GM18499 (cell line): Measurements from ENCODE around the gene CREBRF.
A peak's percentile ranks its signal among the peaks of the same experiment; 100 is the strongest.
"Not testable (repeated sequence)": the region's sequence is repeated elsewhere in the genome, so short reads cannot be mapped to it uniquely, and the experiment has no call there.

Experiments
- ATAC-seq: cut with Tn5 transposase; IDR thresholded peaks from one replicate; pipeline ENCODE4 v1.9.1; 2021; ENCODE audit warnings: moderate number of reproducible peaks; ENCODE audit not compliant: insufficient read depth, unreplicated experiment

The CREBRF gene, protein sequence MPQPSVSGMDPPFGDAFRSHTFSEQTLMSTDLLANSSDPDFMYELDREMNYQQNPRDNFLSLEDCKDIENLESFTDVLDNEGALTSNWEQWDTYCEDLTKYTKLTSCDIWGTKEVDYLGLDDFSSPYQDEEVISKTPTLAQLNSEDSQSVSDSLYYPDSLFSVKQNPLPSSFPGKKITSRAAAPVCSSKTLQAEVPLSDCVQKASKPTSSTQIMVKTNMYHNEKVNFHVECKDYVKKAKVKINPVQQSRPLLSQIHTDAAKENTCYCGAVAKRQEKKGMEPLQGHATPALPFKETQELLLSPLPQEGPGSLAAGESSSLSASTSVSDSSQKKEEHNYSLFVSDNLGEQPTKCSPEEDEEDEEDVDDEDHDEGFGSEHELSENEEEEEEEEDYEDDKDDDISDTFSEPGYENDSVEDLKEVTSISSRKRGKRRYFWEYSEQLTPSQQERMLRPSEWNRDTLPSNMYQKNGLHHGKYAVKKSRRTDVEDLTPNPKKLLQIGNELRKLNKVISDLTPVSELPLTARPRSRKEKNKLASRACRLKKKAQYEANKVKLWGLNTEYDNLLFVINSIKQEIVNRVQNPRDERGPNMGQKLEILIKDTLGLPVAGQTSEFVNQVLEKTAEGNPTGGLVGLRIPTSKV

DNA sequence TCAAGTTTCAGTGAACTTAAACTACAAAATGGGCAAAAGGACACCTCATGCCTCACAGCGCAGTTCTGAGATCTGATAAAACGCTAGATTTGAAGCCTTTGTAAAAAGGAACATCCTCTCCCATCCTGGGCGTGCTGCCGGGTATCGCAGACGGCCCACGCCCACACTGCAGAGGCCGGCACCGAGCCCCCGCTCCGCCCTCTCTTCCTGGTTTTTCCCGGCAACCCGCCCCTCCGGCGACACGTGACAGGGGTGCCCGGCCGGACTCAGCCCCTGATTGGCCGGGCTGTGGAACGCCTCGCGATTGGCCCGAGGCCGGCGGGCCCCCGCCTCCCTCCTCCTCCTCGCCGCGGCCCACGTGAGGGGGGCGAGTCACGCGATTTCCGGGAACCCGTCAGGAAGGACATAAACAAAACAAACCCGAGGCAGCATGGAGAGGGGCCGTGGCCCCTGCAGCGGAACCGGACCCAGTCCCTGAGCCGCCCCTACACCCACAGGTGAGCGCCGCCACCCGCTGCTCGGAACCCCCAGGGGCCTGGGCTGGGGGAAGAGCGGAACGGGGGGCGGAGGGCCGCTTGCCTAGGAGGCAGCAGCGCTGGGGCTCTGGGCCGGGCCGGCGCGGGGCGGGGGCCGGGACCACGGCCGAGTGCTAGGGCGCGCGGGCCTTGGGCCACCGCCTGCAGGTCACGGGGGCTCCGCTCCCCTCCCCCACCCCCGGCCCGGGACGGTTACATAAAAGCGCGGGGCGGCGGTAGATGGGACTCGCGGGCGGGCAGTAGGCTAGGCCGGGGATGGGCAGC is at the start of gene CREBRF:
CREBRF (plus strand) TSS at position 370 of the 800 bp plus-strand sequence. CDS start 24,424 bp downstream, outside the sequence.
- ATAC-seq, result peak; percentile 58

DNA sequence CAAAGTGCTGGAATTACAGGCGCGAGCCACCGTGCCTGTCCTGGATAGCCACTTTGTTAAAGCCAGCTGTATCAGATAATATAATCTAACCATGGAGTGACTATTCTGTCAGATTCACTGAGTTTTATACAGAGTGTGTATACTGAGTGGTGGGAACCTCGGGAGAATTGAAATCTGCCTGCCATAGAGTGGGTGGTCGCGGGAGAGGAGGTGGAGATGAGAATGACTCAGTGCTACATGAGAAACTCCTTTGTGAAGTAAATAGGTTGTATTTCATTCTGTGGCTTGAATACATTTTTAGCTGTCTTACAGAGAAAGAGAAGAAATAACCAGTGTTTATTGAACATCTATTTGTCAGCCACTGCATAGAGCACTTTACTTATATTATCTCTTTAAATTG is 46.1 kb upstream of the CREBRF start:
- ATAC-seq, result no peak

DNA sequence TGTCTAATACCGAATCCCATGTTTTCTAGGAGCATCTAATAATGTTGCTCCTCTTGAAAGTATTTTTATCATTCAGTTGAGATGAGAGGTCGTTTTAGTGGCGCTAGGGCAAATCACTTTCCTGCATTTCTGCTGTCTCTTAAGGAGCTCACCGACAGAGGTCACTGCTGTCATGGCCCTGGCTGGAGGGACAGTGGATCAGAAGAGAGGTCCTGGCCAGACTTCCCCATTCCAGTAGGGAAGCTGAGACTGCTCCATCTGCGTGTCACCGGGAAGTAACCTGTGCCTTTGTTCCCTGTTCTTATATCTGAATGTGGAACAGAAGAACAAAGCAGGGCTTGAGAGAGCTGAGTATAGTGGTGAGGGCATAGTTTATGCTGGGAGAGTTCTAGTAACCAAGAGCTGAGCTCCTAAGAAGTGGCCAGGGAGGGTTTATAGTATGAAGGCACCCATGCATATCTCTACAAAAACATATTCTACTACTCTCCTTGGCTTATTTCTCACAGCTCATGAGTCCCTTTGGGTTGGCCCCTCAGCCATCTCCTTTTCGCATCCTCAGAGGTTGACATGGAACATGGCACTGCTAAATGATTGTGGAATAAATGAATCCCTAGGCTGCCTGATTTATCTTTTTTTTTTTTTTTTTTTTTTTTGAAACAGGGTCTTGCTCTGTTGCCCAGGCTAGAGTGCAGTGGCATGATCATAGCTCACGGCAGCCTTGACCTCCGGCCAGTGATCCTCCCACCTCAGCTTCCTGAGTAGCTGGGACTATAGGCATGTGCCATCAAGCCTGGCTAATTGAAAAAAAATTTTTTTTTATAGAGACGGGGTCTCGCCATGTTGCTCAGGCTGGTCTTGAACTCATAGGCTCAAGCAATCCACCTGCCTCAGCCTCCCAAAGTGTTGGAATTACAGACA is 45.3 kb upstream of the CREBRF start:
- ATAC-seq, result no peak

DNA sequence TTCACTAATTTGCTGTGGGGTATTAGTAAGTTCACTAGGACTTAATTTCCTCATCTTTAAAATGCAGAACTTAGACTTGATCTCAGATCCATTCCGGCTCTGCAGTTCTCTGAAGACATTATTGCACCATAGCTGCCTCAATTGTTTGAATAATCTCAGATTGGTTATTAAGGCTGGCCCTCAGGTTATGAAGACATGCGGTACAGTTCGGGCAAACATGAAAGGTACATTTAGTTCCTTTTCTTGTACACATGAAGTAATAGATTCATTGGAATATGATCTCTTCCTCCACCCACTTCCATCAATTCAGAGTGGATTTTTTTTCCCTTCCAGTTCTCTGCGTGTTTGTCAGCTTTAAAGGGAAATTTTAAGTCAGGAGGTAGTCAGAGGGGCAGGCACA is 44.6 kb upstream of the CREBRF start:
- ATAC-seq, result no peak

DNA sequence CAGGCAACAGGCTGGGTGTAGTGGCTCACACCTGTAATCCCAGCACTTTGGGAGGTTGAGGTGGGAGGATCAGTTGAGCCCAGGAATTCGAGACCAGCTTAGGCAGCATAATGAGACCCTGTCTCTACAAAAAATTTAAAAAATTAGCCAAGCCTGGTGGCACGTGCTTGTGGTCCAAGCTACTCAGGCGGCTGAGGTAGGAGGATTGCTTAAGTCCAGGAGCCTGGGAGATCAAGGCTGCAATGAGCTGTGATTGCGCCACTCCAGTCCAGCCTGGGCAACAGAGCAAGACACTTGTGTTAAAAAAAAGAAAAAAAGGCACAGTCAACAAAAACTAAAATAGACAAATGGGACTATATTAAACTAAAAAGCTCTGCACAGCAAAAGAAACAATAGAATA is 43.3 kb upstream of the CREBRF start:
- no peak for ATAC-seq

DNA sequence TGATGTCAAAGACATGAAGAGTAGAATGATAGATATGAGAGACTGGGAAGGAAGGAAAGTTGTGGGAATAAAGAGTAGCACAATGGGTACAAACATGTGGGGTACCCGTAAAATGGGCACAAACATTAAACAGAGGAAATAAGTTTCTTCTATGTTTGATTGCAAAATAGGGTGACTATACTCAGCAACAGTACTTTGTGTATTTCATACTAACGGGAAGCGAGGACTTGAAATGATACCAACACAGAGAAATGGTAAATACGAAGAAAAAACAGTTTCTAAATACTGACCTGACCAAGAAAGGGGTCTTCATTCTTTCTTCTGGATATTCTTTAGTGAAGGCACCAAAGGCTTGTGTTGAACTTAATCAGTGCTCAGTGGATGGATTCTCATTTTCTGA is 41.5 kb upstream of the CREBRF start:
- no peak for ATAC-seq

DNA sequence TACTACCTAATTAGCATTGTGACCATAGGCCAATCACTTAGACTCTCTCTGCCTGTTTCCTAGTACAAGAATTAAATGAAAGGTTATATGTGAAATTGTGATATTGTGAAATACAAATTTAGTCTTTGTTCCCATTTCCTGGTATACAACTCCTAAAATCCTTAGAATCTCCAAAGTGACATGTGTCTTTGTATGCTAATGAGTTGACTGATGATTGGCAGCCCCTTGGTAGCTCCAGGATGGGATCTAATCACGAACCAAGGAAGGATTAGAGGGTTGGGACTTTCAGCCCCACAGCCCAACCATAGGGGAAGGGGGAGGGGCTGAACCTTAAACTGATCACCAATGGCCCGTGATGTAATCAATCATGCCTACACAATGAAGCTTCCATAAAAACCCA is 41.0 kb upstream of the CREBRF start:
- no peak for ATAC-seq

DNA sequence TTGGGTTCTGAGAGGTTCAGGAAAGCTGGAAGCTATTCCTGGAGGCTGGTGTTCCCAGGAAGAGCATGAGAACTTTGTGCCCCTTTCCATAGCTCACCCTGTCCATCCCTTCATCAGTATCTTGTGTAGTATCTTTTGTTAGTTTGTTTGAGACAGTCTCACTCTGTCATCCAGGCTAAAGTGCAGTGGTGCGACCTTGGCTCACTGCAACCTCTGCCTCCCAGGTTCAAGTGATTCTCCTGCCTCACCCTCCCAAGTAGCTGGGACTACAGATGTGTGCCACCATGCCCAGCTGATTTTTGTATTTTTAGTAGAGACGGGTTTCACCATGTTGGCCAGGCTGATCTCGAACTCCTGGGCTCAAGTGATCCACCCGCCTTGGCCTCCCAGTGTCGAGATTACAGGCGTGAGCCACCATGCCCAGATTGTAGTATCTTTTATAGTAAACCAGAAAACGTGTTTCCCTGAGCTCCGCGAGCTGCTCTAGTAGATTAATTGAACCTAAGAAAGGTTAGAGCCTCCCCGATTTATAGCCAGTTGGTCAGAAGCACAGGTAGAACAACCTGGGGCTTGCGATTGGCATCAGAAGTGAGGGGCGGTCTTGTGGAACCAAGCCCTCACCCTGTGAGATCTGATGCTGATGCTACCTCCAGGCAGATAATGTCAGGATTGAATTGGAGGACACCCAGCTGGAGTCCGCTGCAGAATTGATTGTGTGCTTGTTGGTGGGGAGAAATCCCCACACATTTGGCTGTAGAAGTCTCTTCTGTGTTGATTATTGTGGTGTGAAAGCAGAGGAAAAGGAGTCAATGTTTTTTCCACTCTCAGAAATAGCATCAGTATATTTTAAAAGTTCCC is 40.3 kb upstream of the CREBRF start:
- ATAC-seq, result no peak

DNA sequence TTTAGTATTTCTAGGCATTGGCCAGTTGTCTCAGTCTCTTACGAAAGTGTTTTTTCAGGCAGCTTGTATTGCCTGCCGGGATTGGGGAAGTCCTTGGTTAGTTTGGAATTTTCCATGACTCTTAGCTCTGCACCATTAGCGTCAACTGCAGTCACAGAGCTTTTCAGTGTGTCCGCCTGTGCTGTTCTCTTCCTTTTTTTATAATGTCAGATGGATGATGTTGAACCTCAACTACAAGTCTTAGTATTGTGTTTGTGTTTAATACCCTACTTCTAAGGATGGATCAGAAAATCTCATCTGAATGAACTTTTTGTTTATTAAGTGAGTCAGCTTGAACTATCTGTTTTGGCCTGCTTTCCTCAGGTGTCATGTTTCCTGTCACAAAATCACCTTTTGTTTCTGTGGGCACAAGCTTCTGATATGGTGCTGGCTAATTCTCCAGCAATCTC is 39.5 kb upstream of the CREBRF start:
- ATAC-seq, result no peak

DNA sequence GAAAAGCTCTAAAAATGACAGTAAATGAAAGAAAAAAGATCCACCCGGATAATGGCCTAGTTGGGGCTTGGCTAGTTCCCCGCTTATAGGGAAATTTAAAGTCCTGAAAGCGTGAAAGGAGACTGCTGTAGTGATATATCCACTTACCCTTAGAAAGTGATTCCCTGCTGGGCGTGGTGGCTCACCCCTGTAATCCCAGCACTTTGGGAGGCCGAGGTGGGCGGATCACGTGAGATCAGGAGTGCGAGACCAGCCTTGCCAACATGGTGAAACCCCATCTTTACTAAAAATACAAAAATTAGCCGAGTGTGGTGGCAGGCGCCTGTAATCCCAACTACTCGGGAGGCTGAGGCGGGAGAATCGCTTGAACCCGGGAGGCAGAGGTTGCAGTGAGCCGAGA is 39.1 kb upstream of the CREBRF start:
- not testable (repeated sequence) for ATAC-seq

DNA sequence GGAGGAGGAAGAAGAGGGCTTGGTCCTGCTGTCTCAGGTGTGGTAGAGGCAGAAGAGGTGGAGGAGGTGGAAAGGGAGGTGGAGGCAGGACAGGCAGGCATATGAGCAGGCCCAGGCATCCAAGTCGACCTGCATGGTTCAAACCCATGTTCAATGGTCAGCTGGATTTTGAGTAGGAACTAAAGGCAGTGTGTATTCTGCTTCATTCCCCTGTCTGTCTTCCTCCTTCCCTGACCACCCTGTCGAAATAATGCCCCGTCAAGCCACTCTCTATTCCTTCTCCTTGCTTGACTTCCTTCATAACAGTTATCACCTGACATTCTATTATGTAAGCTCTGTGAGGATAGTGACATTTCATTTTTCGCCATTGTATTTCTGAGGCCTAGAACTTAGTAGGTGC is 37.8 kb upstream of the CREBRF start:
- no peak for ATAC-seq

DNA sequence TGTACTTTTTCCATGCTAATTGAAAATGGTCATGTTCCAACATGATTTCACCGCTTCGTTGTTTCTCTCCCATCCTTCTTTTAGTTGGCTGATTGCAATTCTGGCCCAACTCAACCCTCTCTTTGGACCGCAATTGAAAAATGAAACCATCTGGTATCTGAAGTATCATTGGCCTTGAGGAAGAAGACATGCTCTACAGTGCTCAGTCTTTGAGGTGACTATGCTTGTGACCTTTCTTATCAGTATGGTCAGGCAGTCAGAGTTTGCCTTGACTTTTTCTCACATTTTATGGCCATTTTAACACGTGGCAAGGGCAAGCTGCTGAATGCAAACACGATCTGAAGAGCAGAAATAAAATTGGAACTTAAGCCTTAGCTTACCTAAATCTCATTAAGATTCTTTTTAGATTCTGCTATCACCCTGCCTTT is 36.0 kb upstream of the CREBRF start:
- no peak for ATAC-seq

DNA sequence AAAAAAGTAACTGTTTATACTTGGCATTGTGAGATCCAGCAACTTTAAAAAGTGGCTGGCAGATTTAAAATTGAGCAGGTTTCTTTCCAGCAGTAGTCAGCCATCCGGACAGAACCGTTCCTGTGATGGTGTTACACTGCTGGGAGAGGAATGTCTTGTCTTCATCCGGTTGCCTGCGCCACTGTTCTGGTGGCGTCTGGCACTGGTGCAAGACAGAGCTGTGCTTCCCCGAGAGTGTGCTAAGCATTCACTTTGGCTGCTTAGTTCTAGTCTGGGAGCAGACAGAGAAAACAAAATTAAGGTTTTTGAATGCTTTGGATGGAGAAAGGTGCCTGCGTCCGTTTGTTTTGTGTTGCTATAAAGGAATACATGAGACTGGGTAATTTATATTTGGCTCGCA is 35.5 kb upstream of the CREBRF start:
- ATAC-seq, result no peak

DNA sequence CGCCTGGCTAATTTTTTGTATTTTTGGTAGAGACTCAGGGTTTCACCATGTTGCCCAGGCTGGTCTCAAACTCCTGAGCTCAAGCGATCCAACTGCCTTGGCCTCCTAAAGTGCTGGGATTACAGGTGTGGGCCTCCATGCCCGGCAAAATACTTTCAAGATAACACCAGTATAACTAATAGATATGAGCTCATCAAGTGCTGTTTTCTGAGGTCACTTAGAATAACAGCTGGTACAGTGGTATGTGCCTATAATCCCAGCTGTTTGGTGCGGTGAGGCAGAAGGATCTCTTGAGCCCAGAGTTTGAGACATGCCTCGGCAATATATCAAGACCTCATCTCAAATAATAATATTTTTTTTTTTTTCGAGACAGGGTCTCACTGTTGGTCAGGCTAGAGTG is 30.5 kb upstream of the CREBRF start:
- ATAC-seq, result no peak

DNA sequence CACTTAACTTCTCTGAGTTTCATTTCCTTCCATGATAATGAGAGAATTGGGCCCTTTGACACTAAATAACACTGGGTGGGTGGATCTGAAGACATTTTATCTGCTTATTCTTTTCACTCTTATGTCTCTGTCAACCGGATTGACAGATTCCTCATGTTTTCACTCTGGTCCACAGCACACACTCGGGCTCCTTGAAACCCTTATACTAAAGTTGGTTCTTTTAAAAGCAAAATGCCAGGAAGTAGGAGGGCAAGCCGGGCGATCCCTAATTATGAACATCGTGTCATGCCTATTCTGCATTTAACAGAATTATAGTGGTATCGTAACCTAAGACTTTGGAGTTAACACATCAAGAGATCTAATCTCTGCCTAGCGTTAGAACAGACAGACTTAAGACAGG is 28.2 kb upstream of the CREBRF start:
- no peak for ATAC-seq

DNA sequence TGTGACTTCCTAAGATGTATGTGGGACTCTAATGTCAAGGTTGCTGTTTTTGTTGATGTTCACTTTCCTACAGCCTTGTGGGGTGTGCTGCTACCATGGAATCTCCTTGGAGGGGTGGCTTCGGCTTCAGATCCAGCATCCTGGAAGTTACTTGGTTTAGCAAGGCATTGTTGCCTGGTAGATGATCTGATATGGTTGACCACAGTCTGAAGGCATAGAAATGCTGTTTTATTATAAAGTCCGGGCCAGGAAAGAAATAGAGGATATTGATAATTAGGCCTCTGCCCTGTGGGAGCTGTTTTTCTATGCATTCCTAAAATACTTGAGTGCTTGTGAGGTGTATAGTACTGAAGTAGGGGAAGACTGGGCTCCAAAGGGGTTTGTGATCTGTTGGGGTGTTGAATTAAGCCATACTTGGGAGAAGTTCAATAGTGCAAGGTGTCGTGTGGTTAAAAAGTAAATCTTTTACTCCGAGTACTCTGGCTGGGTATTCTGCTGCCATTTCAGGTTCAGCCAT is 27.3 kb upstream of the CREBRF start:
- ATAC-seq, result no peak

DNA sequence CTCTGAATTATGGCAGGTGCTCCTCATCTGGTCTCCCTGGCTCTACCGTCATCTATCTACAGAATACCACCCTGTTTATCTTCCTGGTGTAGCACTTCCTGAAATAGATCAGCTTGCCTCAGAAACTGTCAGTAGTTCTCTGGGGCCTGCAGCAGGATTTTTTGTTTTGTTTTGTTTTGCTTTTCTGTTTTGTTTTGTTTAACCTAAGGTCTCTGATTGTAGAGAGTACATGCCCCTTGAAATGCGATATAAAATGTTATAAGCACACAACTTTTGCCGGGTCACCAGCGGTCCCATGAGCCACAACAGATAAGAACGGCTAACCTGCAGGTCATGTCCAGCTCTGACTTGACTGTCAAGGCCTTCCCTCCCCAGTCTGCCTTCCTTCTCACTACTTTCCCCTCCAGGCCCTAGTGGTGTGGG is 26.6 kb upstream of the CREBRF start:
- ATAC-seq, result no peak

DNA sequence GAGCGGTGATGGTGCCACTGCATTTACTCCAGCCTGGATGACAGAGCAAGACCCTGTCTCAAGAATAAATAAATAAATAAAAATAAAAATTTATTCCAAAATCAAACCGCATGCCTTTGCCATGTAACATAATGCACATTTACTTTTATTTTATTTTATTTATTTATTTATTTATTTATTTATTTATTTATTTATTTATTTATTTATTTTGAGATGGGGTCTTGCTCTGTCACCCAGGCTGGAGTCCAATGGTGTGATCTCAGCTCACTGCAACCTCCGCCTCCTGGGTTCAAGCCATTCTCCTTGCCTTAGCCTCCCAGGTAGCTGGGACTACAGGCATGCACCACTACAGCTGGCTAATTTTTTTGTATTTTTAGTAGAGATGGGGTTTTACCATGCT is 24.1 kb upstream of the CREBRF start:
- not testable (repeated sequence) for ATAC-seq

DNA sequence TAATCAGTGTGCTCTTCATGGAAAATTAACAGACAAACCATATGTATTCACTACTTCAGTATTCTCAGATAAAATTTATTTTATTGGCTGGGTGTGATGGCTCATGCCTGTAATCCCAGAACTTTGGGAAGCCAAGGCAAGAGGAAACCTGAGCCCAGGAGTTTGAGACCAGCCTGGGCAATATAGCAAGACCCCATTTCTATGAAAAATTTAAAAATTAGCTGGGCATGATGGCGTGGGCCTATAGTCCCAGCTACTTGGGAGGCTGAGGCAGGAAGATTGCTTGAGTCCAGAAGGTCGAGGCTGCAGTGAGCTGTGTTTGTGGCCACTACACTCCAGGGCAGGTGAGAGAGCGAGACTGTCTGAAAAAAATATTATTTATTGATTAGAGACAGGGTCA is 23.4 kb upstream of the CREBRF start:
- no peak for ATAC-seq
